GM18507 (cell line): ENCODE data around the gene COL25A1.
"Not testable (repeated sequence)": the region's sequence is repeated elsewhere in the genome, so short reads cannot be mapped to it uniquely, and the experiment has no call there.

ENCODE experiments used
- DNase-seq: peaks from one replicate; pipeline ENCODE4 v3.0.0; 2011; ENCODE audit warnings: low read depth; ENCODE audit not compliant: insufficient read length; ENCODE audit errors: extremely low spot score
- FAIRE-seq: peaks from 2 replicates; lab custom pipeline; 2011; peaks lifted over from hg19 to GRCh38; lab: Jason Lieb, UNC

COL25A1 gene

DNA sequence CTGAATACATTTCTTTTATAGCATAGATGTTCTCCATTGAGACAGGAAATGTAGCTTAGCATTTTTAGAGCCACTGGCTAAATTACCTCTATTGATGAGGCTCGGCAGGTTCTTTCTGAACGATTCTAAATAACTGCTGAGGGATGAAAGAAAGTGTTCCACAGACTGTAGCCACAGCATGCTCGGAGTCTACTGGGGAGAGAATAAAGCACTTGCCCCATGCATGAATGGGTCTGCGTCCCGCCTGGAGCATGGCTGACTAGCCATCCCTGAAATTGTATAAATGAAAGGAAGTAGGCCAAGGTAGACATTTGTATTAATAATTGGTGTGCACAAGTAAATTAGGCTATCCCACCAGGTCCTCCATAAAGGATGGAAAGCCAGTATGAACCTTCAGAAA lies 269.8 kb downstream of the COL25A1 start:
- no peak for FAIRE-seq
- no peak for DNase-seq

- no peak for FAIRE-seq
These were observed 272.5 kb downstream of the COL25A1 start for GRCh38 chr4:109029987-109030386.

GRCh38 chr4:109027016-109027500 lies 275.4 kb downstream of the COL25A1 start:
- no peak for DNase-seq
- no peak for FAIRE-seq

More at GRCh38 chr4:109029987-109030386, 272.5 kb downstream of the COL25A1 start:
- no peak for DNase-seq

GRCh38 chr4:109026588-109026987 lies 275.9 kb downstream of the COL25A1 start:
- no peak for FAIRE-seq

DNA sequence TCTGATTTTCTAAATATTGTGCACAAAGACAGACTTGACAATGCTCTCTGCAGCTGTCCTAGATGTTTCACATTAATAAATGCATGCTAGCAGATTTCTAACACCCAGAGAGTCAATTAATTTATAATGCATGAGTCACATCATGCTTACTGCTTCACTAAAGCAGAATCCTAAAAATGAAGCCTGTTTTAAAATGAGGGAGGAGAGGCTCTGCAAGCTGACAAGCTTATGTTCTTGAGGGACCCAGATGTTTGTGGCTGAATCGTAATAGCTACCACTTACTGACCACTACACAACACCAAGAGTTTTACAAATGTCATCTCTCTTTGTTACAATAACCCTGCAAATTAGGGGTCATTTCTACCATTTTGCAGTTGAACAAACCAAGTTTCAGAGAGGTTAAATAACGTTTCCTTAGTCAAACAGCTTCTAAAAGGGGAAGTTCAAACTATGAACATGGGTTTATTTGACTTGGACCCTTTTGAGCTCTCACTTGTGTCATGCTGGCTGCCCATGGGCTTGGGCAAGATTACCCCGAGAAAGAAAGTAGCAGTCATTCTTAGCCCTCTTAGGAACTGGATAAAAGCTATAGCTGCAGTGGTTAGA lies 276.9 kb downstream of the COL25A1 start:
- FAIRE-seq (no peak), DNase-seq (no peak)

More at GRCh38 chr4:109026588-109026987, 275.9 kb downstream of the COL25A1 start:
- DNase-seq = no peak

- DNase-seq = no peak
- FAIRE-seq = no peak
These were observed 279.5 kb downstream of the COL25A1 start for GRCh38 chr4:109022961-109023360.

GRCh38 chr4:109021630-109022029 lies 280.8 kb downstream of the COL25A1 start:
- DNase-seq, FAIRE-seq: not testable (repeated sequence)

DNA sequence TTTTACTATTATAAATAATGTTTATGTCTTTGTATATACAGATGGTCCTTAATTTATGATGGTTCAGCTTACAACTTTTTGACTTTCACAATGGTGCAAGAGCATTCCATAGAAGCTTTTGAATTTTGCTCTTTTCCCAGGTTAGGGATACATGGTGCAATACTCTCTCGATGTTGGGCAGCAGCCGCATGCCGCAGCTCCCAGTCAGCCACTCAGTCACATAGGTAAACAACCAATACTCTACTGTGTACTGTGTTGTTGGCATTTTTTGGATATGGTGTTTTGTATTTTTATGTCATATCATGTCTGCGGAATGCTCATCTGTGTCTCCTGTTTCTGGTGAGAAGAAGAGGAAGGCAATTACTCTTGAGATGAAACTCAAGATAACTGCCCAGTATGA lies 281.6 kb downstream of the COL25A1 start:
- FAIRE-seq (no peak), DNase-seq (no peak)

DNA sequence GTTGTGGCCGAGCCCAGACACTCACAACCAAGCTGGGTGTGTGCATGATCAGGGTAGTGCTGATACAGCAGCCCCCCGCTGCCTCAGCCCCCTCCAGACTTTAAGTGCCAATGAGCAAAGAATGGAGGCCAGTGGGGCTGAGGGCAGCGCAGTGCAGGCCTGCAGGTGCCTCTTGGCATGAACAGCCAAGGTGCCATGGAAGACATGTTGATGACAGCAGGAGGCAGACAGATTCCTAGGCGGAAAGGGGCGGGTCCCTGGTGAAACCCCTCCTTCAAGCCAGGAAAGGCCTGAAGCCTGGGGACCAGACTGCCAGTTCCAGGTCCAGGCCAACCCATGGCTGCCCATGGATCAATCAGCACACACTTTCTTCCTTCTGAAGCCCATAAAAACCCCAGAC lies 286.3 kb downstream of the COL25A1 start:
- FAIRE-seq (no peak), DNase-seq (no peak)

GRCh38 chr4:109015413-109015810 lies 287.0 kb downstream of the COL25A1 start:
- no peak for DNase-seq
- FAIRE-seq = no peak

DNA sequence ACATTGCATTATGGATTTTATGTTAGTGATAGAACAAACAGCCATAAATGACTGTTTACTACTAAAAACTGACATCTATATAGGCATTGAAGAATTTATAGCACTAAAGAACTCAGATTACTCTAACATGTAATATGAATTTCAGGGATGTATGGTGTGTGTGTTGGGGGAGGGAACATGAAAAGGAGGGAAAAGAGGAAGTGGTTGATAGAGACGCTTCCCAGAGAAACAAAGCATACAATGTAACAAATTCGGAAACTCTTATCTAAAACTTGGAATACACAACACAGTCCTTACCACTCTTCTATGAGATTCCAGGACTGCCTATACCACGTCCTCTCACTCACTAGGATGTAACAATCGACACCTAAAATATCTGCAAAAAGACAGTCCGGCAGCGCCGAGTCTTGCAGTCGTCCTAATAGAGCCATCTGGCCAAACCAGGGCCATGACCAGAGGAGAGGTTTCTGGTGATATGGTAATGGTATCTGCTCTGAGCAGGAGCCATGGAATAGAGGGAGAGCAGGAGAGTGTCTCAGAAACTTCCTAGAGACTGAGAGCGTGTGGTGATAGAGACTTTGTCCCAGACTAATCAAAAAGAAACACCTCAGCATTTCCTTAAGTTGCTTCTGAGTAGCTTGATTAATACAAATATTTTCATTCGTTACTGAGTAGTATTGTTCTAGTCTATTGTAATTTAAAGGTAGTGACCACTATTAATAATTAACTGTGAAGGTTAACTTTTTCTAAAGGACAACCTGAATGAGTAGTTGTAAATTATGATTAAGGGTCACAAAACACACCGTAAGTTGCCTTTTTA lies 287.7 kb downstream of the COL25A1 start:
- DNase-seq = no peak
- FAIRE-seq = no peak

DNA sequence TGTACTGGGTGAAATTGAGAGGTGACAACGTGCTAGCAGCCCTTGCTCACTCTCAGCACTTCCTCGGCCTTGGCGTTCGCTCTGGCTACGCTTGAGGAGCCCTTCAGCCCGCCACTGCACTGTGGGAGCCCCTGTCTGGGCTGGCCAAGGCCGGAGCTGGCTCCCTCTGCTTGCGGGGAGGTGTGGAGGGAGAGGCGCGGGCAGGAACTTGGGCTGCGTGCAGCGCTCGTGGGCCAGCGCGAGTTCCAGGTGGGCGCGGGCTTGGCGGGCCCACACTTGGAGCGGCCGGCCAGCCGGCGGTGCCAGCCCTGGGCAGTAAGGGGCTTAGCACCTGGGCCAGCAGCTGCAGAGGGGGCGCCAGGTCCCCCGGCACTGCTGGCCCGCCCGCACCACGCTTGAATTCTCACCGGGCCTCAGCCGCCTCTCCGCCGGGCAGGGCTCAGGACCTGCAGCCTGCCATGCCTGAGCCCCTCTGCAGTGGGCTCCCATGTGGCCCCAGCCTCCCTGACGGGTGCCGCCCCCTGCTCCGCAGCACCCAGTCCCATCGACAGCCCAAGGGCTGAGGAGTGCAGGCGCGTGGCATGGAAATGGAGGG lies 290.1 kb downstream of the COL25A1 start:
- FAIRE-seq = no peak
- no peak for DNase-seq

DNA sequence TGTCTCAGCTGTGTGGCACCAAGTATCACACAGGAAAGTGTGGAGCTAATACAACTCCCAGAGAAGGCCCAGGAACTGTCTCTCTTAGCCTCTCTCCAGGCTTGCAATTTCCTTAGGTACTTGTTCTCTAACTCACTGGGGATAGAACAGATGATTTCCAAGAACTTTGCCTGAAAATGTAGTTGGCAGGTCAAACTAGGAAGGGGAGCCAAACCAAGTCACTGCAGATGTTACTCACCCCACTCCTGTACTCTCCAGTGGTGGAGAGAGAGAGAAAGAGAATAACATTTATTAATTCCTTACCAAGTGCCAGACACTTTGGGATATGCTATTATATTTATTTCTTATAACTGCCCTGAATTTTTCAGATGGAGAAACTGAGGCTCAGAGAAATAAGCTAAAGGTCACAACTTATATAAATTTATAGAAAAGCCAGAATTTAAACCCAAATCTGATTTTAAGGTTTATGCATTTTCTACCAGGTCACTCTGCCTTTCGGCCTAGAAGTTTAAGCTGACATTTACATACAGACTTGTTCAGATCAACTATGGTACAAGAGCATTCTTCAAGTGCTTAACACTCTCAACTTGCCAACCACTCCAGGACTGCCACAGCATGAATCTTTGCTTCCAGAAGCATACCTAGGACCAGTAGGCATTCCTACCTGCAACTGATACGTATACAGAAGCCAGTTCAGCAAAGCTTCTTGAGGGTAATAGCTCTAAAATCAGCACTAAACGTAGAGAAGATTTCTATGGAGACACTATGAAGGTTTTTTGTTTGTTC lies 291.0 kb downstream of the COL25A1 start:
- DNase-seq (no peak), FAIRE-seq (no peak)

- DNase-seq (no peak), FAIRE-seq (no peak)
These were observed 291.9 kb downstream of the COL25A1 start for GRCh38 chr4:109010521-109010920.

DNA sequence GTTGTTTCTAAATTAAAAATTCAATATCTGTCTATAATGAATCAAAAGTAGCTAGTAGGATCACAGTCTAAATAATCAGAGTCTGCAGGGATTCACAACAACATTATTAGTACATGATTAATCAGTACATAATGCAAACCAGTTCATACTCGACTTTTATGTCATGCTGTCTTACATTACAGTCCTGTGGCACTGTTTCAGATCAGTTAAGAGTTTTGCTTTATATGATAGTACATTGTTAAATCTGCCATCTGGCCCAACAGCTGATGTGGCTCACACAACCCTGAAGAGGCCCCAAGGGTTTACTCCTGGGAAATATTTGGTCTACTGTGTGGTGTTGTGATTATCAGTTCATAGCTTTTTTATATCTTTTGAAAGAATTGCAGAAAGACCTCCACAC lies 292.5 kb downstream of the COL25A1 start:
- FAIRE-seq (no peak), DNase-seq (no peak)

GRCh38 chr4:109007976-109008375 lies 294.5 kb downstream of the COL25A1 start:
- no peak for FAIRE-seq
- no peak for DNase-seq

- FAIRE-seq (no peak), DNase-seq (no peak)
These were observed 296.9 kb downstream of the COL25A1 start for GRCh38 chr4:109005523-109005922.

GRCh38 chr4:109004418-109004817 lies 298.0 kb downstream of the COL25A1 start:
- FAIRE-seq (no peak), DNase-seq (no peak)

- no peak for DNase-seq
- no peak for FAIRE-seq
These were observed 298.5 kb downstream of the COL25A1 start for GRCh38 chr4:109003964-109004363.
